Caco-2 (cell line): Measurements from ENCODE around the gene PTPN3. TPM values are rescaled to one million over a fixed set of nuclear protein-coding genes. Genes with fewer than 3 reads are reported as not detected.

Experiments
- BruUV-seq: library from RNA; stranded (reverse); fragments of 400-500 nt; replicated peaks from 2 replicates; lab custom pipeline; 2021; lab: Mats Ljungman, UMichigan
- CTCF ChIA-PET: fragments of 300-600 bp; sonication (Branson Sonifier 250); formaldehyde crosslinking; loops from one replicate; lab custom pipeline; 2022; ENCODE audit warnings: antibody characterized with exemption; lab: Charles Lee
- POLR2A ChIA-PET: fragments of 300-600 bp; sonication (Branson Sonifier 250); formaldehyde crosslinking; loops from one replicate; lab custom pipeline; 2022; ENCODE audit warnings: antibody characterized with exemption; lab: Charles Lee
- DNase-seq, 2 experiments: peaks; one replicate each; pipeline versions ENCODE4 v3.0.0 to v3.0.0-alpha.2; 2020 to 2022
- H3K27me3 ChIP-seq: replicated peaks from 2 replicates; pipeline ENCODE4 v1.6.0; 2011; ENCODE audit warnings: low read length; ENCODE audit not compliant: control insufficient read depth, insufficient read depth
- H3K36me3 ChIP-seq: 2 replicates; pipeline ENCODE4 v1.5.1; 2011; ENCODE audit warnings: low read length; ENCODE audit not compliant: control insufficient read depth, insufficient read depth
- H3K4me1 ChIP-seq: fragments of 250-450 bp; sonication (Bioruptor Pico); 2 replicates; pipeline ENCODE4 v1.5.1; 2020; ENCODE audit warnings: mild to moderate bottlenecking
- H3K4me3 ChIP-seq: 2 replicates; pipeline ENCODE4 v1.5.1; 2011; ENCODE audit warnings: low read depth, mild to moderate bottlenecking, control low read depth, low read length
- H3K9me3 ChIP-seq: fragments of 250-450 bp; sonication (Bioruptor Pico); 2 replicates; pipeline ENCODE4 v1.5.1; 2020; ENCODE audit warnings: mild to moderate bottlenecking, moderate library complexity
- H3K27ac Mint-ChIP-seq: one replicate; pipeline ENCODE4 v1.8.0; 2022; ENCODE audit warnings: mixed read lengths; ENCODE audit not compliant: unreplicated experiment
- H3K27me3 Mint-ChIP-seq: one replicate; pipeline ENCODE4 v1.8.0; 2022; ENCODE audit warnings: mixed read lengths; ENCODE audit not compliant: insufficient read depth, unreplicated experiment
- H3K36me3 Mint-ChIP-seq: one replicate; pipeline ENCODE4 v1.8.0; 2022; ENCODE audit warnings: mild to moderate bottlenecking, mixed read lengths; ENCODE audit not compliant: insufficient read depth, unreplicated experiment
- H3K4me1 Mint-ChIP-seq: one replicate; pipeline ENCODE4 v1.8.0; 2022; ENCODE audit warnings: low read depth, mixed read lengths; ENCODE audit not compliant: unreplicated experiment
- H3K4me3 Mint-ChIP-seq: one replicate; pipeline ENCODE4 v1.8.0; 2022; ENCODE audit warnings: mild to moderate bottlenecking, moderate library complexity, mixed read lengths; ENCODE audit not compliant: unreplicated experiment
- H3K9me3 Mint-ChIP-seq: one replicate; pipeline ENCODE4 v1.8.0; 2022; ENCODE audit warnings: mixed read lengths; ENCODE audit not compliant: unreplicated experiment
- intact Hi-C: fragments of 100-400 bp; cut with micrococcal nuclease; formaldehyde crosslinking; loops from one replicate; pipeline ENCODE4 v1.10.0; 2022; ENCODE audit not compliant: unreplicated experiment
- total RNA-seq: library from RNA; stranded (reverse); gene quantifications from 2 replicates; pipeline ENCODE4 v1.2.3, GENCODE V29; 2022
- TF ChIP-seq, protein P1 (sequence below), 2 experiments: fragments of 200-600 bp in 1 of 2; IDR thresholded peaks; 1 replicate in 1 of 2; 2 replicates in 1 of 2; pipeline versions ENCODE4 v1.5.1 to v1.8.0; 2011 to 2022; ENCODE audit warnings: antibody characterized with exemption in 1 of 2, control low read depth in 1 of 2, inconsistent platforms in 1 of 2, low read depth in 1 of 2, low read length in 1 of 2, mild to moderate bottlenecking in 1 of 2, moderate library complexity in 1 of 2; ENCODE audit not compliant: insufficient read depth in 1 of 2, severe bottlenecking in 1 of 2, unreplicated experiment in 1 of 2

The PTPN3 gene
- total RNA-seq, 1 experiment from 2014 or later = 12.4 TPM

DNA sequence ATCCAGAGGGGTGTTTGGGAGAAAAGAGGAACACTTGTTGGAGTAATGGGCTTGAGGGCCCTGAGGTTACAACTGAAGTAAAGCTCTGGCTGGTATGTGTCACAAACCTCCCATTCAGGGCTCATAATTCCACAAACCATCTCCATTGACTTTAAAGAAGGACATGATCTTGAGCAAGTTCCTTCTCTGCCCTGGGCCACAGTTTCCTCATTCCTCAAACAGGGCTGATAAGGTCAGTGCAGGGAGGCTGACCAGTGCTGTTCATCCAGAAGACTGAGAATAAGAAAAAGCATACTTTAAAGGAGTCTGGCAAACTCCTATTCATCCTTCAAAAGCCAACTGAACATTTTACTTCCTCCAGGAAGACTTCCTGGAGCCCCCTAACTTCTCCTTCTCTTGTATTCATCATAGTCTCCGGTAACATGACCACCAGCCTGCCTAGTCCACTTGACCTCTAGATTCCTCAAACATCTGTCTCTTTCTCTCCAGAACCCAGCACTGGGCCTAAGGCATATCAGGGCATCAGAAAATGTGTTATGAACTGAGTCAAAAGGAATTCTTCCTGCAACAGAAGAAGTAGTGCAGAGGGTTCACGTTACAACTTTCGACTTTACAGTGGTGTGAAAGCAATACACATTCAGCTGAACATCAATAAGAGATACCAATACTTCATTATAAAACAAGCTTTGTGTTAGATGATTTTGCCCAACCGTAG, 20.7 kb upstream of the PTPN3 start:
- no peaks in the 10 kb centered on the region for H3K36me3 Mint-ChIP-seq
- TF ChIP-seq, protein P1, sequence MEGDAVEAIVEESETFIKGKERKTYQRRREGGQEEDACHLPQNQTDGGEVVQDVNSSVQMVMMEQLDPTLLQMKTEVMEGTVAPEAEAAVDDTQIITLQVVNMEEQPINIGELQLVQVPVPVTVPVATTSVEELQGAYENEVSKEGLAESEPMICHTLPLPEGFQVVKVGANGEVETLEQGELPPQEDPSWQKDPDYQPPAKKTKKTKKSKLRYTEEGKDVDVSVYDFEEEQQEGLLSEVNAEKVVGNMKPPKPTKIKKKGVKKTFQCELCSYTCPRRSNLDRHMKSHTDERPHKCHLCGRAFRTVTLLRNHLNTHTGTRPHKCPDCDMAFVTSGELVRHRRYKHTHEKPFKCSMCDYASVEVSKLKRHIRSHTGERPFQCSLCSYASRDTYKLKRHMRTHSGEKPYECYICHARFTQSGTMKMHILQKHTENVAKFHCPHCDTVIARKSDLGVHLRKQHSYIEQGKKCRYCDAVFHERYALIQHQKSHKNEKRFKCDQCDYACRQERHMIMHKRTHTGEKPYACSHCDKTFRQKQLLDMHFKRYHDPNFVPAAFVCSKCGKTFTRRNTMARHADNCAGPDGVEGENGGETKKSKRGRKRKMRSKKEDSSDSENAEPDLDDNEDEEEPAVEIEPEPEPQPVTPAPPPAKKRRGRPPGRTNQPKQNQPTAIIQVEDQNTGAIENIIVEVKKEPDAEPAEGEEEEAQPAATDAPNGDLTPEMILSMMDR (IDR thresholded peaks at IDR 0.05; ENCODE audit: insufficient read depth in 1 of 2, low read depth in 1 of 2, low read length in 1 of 2, severe bottlenecking in 1 of 2, unreplicated experiment in 1 of 2) = no peak
- ChIA-PET CTCF (no interaction called here), POLR2A (no interaction called here)
- DNase-seq = no peak
- peaks cover 5% of the 10 kb centered on the region; the same call in 1 of the 2 replicates for H3K4me1 ChIP-seq
- no peaks in the 10 kb centered on the region for H3K9me3 Mint-ChIP-seq
- H3K36me3 ChIP-seq = no peaks in the 10 kb centered on the region
- H3K9me3 ChIP-seq = no peaks in the 10 kb centered on the region
- intact Hi-C loops = no loop called here
- BruUV-seq = no TSS peak
- H3K27me3 ChIP-seq = no peaks in the 10 kb centered on the region
- no peak overlapping the region for H3K4me3 Mint-ChIP-seq
- H3K4me1 Mint-ChIP-seq = no peaks in the 10 kb centered on the region
- no peak overlapping the region for H3K4me3 ChIP-seq
- H3K27ac Mint-ChIP-seq = no peak overlapping the region
- peaks cover 5% of the 10 kb centered on the region for H3K27me3 Mint-ChIP-seq

DNA sequence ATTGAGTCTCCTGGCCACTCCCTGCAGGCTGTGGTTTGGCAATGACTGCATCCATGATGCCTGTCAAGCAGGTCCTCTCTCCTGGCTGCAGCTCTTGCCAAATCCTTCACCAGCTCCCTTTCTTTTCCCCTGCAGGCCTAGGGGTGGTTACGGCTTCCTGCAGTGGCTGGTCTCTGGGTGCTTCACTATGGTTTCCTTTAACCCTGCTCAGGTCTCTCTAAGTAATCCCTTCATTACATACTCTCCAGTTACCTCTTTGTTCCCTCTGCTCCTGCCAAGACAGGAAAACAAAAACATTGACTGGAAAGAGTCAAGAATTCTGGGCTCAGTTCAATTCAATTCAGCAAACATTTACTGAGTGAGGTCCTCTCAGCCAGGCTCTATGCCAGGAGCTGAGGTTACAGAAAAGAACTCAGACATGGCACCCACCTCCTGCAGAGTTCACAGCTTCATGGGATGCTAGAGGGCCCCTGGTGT, 19.8 kb upstream of the PTPN3 start:
- TF ChIP-seq, protein P1 (IDR thresholded peaks at IDR 0.05; ENCODE audit: insufficient read depth in 1 of 2, low read depth in 1 of 2, low read length in 1 of 2, severe bottlenecking in 1 of 2, unreplicated experiment in 1 of 2) = no peak
- Mint-ChIP-seq H3K4me1 (no peaks in the 10 kb centered on the region), H3K4me3 (no peak overlapping the region), H3K27ac (no peak overlapping the region), H3K36me3 (no peaks in the 10 kb centered on the region), H3K9me3 (no peaks in the 10 kb centered on the region), H3K27me3 (peaks cover 5% of the 10 kb centered on the region)
- ChIA-PET POLR2A (no interaction called here), CTCF (interaction anchor here (1.1 kb wide), 1 partner anchor 81 kb away, joined by 3 read pairs; no protein-coding TSS in a partner anchor)
- no TSS peak for BruUV-seq
- no peak for DNase-seq
- Histone ChIP-seq H3K4me1 (peaks cover 5% of the 10 kb centered on the region; the same call in 1 of the 2 replicates), H3K4me3 (no peak overlapping the region), H3K27me3 (no peaks in the 10 kb centered on the region), H3K36me3 (no peaks in the 10 kb centered on the region), H3K9me3 (no peaks in the 10 kb centered on the region)
- intact Hi-C loops = no loop called here

DNA sequence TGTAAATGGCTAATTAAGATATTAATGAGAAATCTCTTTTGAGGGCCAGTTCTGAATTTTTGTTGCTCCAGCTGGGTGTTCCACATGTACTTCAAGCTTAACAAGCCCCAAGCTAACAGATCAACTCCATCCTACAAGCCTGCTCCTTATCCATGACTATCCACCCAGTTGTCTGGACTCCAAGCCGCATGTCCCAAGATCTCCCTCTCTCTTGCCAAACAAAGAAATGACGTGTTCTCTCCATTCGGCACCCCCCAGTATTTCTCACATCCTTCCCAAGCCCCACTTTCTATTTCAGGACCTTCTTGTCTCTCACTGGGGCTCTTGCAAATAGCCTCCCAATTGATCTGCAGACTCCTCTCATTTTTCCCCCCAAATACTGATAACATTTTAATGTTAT, 15.8 kb upstream of the PTPN3 start:
- Mint-ChIP-seq H3K36me3 (no peaks in the 10 kb centered on the region), H3K4me1 (no peaks in the 10 kb centered on the region), H3K27ac (no peak overlapping the region), H3K27me3 (peaks cover 5% of the 10 kb centered on the region), H3K4me3 (no peak overlapping the region), H3K9me3 (no peaks in the 10 kb centered on the region)
- no TSS peak for BruUV-seq
- Histone ChIP-seq H3K27me3 (no peaks in the 10 kb centered on the region), H3K4me3 (no peak overlapping the region), H3K9me3 (no peaks in the 10 kb centered on the region), H3K4me1 (peaks cover 4% of the 10 kb centered on the region; the same call in 1 of the 2 replicates), H3K36me3 (no peaks in the 10 kb centered on the region)
- CTCF ChIA-PET = interaction anchor here (1.7 kb wide), 1 partner anchor 73 kb away, joined by 5 read pairs; no protein-coding TSS in a partner anchor
- DNase-seq = no peak
- TF ChIP-seq, protein P1 (IDR thresholded peaks at IDR 0.05; ENCODE audit: insufficient read depth in 1 of 2, low read depth in 1 of 2, low read length in 1 of 2, severe bottlenecking in 1 of 2, unreplicated experiment in 1 of 2) = no peak
- POLR2A ChIA-PET = no interaction called here
- intact Hi-C loops = no loop called here
